GM13976 (cell line): ENCODE data around the gene HSPA12A.

Experiments used
- DNase-seq: peaks from one replicate; pipeline ENCODE4 v3.0.0; 2012; ENCODE audit warnings: low spot score
- CTCF ChIP-seq: IDR thresholded peaks from 2 replicates; pipeline ENCODE4 v1.5.1; 2012; ENCODE audit warnings: borderline replicate concordance, mild to moderate bottlenecking; ENCODE audit not compliant: insufficient read depth; ENCODE audit errors: extremely low read depth, missing control alignments, control extremely low read depth
- in situ Hi-C: fragments of 300-500 bp; cut with MboI; formaldehyde crosslinking; loops from one replicate; pipeline ENCODE4 v1.12.0; 2022; ENCODE audit warnings: low sequenced_read_pairs, mixed read lengths, inconsistent platforms; ENCODE audit not compliant: unreplicated experiment

Gene HSPA12A

GRCh38 chr10:116784651-116785050 lies 42.3 kb upstream of the HSPA12A start:
- DNase-seq, result no peak
- no peak for TF ChIP-seq CTCF
- in situ Hi-C loops, result loop anchor here (25.0 kb wide), 1 partner anchor 97 kb away; no protein-coding TSS in a partner anchor

GRCh38 chr10:116784035-116784434 lies 41.7 kb upstream of the HSPA12A start:
- no peak for DNase-seq
- no peak for TF ChIP-seq CTCF
- in situ Hi-C loops, result loop anchor here (25.0 kb wide), 1 partner anchor 97 kb away; no protein-coding TSS in a partner anchor

GRCh38 chr10:116783011-116783655 lies 40.8 kb upstream of the HSPA12A start:
- no peak for DNase-seq
- no peak for TF ChIP-seq CTCF
- in situ Hi-C loops, result loop anchor here (25.0 kb wide), 1 partner anchor 96 kb away; no protein-coding TSS in a partner anchor

GRCh38 chr10:116781370-116781884 lies 39.1 kb upstream of the HSPA12A start:
- TF ChIP-seq CTCF, result no peak
- no peak for DNase-seq
- in situ Hi-C loops, result loop anchor here (25.0 kb wide), 1 partner anchor 94 kb away; no protein-coding TSS in a partner anchor

- in situ Hi-C loops, result loop anchor here (25.0 kb wide), 1 partner anchor 93 kb away; no protein-coding TSS in a partner anchor
- no peak for TF ChIP-seq CTCF
- no peak for DNase-seq
Observed at GRCh38 chr10:116780691-116781205, 38.4 kb upstream of the HSPA12A start.

- DNase-seq, result no peak
- TF ChIP-seq CTCF, result no peak
- in situ Hi-C loops, result loop anchor here (25.0 kb wide), 1 partner anchor 92 kb away; no protein-coding TSS in a partner anchor
Observed at GRCh38 chr10:116779076-116779687, 36.8 kb upstream of the HSPA12A start.
